Activated naive CD4-positive, alpha-beta T cell (primary cell): ENCODE data around the gene RNF149.
"Not testable (repeated sequence)": the region's sequence is repeated elsewhere in the genome, so short reads cannot be mapped to it uniquely, and the experiment has no call there.

ENCODE experiments used
- DNase-seq, 4 experiments: peaks; one replicate each; lab custom pipeline; 2025; lab: John Stamatoyannopoulos, UW

RNF149 gene

GRCh38 chr2:101308432-101309210 is at the start of gene RNF149:
RNF149 (minus strand) TSS chr2:101308701; CDS start chr2:101308588, 113 bp downstream.
- peak; percentile 80 to 90 (median 88) for DNase-seq

DNA sequence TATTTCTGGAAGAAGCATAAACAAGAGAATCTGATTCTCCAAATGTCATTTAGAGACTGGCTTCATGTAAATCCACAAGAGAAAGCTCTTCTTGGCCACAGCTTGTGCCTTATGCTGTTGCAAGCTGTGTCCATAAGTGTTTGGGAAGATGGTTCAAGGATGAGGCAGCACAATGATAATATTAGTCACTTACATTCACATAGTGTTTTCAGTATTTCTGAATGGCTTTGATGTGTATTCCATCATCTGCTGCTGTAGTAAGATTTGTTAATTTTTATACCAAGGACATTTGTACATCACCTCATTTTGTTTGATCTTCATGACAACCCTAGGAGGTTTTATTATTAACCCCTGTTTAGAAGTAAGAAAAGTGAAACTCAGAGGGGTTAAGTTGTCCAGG is 48.9 kb upstream of the RNF149 start:
- DNase-seq = no peak

GRCh38 chr2:101356521-101356920 is 48.0 kb upstream of the RNF149 start:
- DNase-seq = no peak

DNA sequence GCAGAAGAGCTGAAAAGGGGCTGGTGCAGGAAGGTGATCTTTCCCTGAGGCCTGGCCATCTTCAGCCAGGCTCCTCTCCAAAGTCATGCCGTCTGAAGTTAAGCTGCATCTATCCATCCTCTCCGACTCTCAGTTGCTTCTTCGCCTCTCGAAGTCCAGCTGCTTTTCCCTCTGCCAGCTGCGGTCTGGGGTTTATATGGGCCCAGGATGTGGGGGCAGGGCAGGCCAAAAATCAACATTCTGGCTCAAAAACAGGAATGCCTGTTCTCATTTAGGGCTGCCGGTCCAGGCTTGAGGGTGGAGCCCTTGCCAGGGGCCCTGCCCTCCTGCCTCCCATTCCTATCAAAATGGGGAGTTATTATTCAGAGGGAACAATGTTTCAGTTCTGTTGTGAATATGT is 47.6 kb upstream of the RNF149 start:
- DNase-seq = no peak

- no peak for DNase-seq
Observed at GRCh38 chr2:101355401-101356054, 47.0 kb upstream of the RNF149 start.

GRCh38 chr2:101354420-101355311 is 46.2 kb upstream of the RNF149 start:
- no peak for DNase-seq

DNA sequence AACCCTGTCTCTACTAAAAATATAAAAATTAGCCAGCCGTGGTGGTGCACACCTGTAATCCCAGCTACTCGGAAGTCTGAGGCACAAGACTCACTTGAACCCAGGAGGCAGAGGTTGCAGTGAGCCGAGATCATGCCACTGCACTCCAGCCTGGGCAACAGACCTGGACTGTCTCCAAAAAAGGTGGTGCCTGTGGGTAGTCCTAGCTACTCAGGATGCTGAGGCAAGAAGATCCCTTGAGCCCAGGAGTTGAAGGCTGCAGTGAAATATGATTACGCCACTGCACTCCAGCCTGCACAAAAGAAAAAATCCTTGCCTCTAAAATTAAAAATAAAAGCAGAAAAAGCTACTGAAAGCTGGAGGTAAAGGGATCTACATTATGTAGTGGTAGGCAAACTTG is 44.1 kb upstream of the RNF149 start:
- DNase-seq = not testable (repeated sequence)

- DNase-seq = no peak
Observed at GRCh38 chr2:101351207-101351606, 42.7 kb upstream of the RNF149 start.

- DNase-seq = no peak
Observed at GRCh38 chr2:101349893-101350662, 41.6 kb upstream of the RNF149 start.

DNA sequence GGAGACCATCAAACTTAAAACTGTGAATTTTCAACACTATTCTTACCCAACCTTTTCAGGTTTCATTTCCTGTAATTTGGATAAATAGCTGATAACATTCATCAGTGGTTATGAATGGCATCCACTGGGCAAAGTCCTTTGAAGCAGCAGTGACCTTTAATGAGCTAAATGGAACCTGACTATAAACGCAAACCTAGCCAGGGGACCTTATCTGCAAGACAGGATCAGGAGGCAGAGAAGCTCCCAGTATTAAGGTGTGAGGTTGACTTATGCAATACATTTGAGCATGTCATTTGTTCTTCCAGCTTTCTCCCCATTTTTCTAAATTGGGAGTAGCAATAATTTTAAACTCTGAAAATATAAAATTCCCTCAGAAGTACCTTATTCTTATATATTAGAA is 40.4 kb upstream of the RNF149 start:
- no peak for DNase-seq

DNA sequence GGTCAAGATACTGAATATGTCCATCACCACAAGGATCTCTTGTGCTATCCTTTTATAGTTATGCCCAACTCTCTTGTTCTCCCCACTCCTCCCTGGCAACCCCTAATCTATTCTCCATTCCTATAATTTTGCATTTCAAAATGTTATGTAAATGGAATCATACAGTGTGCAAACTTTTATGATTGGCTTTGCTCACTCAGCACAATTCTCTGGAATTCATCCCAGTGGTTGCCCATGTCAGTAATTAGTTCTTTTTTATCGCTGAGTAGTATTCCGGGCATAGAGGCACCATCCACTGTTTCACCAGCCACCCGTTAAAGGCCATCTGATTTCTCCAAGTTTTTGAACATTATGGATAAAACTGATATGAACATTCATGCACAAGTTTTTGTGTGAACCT is 38.4 kb upstream of the RNF149 start:
- no peak for DNase-seq

DNA sequence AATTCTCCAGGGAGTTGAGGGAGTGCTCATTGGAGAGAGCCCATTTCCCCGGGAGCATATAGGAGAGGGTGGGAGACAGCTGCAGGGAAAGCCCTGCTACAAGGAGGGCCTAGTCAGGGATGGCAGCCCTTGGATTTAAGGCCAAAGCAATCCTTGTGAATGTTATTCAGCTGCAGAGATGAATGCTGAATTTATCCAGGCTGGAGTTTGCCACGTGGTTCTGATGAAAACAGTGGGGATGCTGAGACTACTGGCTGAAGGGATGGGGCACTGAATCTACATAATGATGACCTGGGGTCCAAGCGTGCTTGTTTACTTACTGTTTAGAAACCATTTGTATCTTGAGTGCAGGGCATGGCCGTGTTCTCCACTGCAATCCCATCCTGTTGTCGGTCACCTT is 35.6 kb upstream of the RNF149 start:
- no peak for DNase-seq

GRCh38 chr2:101342625-101343008 is 34.1 kb upstream of the RNF149 start:
- no peak for DNase-seq

DNA sequence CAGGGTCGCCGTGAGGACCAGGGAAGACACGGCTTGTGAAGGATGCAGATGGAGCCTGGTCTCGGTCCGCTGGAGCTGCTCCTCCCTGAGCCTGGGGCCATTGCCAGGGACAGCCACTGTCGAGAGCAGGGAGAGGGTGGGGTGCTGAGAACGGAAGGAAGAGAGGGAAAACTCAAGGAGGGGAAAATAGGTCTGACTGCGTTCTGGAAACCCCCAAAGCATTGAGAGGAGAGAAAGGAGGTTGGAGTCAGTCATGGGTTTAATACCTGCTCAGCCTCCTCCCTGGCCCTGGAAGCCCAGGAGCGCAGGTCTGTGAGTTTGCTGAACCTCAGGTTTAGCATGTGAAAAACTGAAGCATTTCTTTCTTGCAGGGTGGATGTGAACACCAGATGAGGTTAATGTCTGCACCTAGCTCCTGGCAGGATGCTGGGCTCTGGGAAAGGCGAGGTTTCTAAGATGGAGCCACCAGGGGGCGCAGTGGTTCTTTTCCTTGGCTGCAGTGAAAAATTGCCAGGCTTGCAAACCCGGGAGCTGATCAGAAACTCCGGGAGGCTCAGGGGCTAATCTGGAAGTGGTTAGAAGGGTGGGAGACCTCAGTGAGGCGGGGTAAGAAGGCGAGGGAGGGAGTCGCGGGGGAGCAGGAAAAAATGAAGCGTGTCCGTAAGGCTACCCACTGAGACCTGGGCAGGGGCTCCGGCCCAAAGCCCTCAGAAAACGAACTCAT is 33.6 kb upstream of the RNF149 start:
- peak; percentile 23 to 63 (median 57) for DNase-seq

DNA sequence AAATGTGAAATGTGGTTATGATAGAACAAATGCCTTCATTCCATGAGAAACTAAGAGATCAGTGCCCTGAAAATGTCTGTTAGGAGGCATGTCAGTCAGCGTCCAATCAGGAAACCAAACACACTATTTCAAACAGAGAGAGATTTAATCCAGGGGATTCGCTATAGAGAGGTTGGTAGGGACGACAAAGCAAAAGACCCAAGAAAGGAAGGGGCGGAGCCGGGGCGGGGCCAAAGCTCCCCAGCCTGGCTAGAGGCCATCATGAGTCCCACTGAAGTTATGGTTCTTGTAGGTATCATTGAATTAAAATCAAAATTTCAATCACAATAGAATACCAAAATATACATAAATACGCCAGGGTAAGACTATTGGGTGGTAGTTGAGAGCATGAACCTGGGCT is 32.9 kb upstream of the RNF149 start:
- DNase-seq = peak in 1 of 4 experiments; percentile 19

GRCh38 chr2:101340141-101340551 is 31.6 kb upstream of the RNF149 start:
- DNase-seq = no peak

- no peak for DNase-seq
Observed at GRCh38 chr2:101339266-101339880, 30.9 kb upstream of the RNF149 start.

- no peak for DNase-seq
Observed at GRCh38 chr2:101337877-101338276, 29.4 kb upstream of the RNF149 start.

GRCh38 chr2:101332885-101333766 is 24.6 kb upstream of the RNF149 start:
- DNase-seq = no peak

GRCh38 chr2:101331202-101331601 is 22.7 kb upstream of the RNF149 start:
- no peak for DNase-seq
